HL-60 (cell line): ENCODE results near the gene MYO15A.

Source experiments
- DNase-seq, 2 experiments: peaks; one replicate each; pipeline ENCODE4 v3.0.0-alpha.2; 2010 to 2020; ENCODE audit warnings: low read depth in 1 of 2, low spot score in 1 of 2
- H3K27ac ChIP-seq: fragments of 250-450 bp; sonication (Bioruptor Pico); replicated peaks from 2 replicates; pipeline ENCODE4 v1.5.1; 2020; ENCODE audit warnings: mild to moderate bottlenecking, moderate library complexity
- H3K27me3 ChIP-seq: fragments of 250-450 bp; sonication (Bioruptor Pico); 2 replicates; pipeline ENCODE4 v1.5.1; 2021; ENCODE audit warnings: mild to moderate bottlenecking, moderate library complexity; ENCODE audit not compliant: insufficient read depth, poor library complexity, severe bottlenecking
- H3K4me3 ChIP-seq: replicated peaks from 2 replicates; pipeline ENCODE4 v1.5.1; 2011; ENCODE audit warnings: mild to moderate bottlenecking, control low read depth, low read length; ENCODE audit not compliant: insufficient read depth
- CTCF ChIP-seq: IDR thresholded peaks from one replicate; pipeline ENCODE4 v1.5.1; 2011; ENCODE audit warnings: low read length, control low read depth, inconsistent platforms; ENCODE audit not compliant: insufficient read depth
- GABPA ChIP-seq: IDR thresholded peaks from 2 replicates; pipeline ENCODE4 v1.6.1; 2012; ENCODE audit warnings: low read depth
- POLR2AphosphoS5 ChIP-seq: IDR thresholded peaks from 2 replicates; pipeline ENCODE4 v1.6.1; 2012; ENCODE audit warnings: low read depth
- REST ChIP-seq: IDR thresholded peaks from 2 replicates; pipeline ENCODE4 v1.6.1; 2012; ENCODE audit warnings: low read depth; ENCODE audit not compliant: insufficient replicate concordance
- SPI1 ChIP-seq: IDR thresholded peaks from 2 replicates; pipeline ENCODE4 v1.6.1; 2012; ENCODE audit warnings: low read depth, mild to moderate bottlenecking, borderline replicate concordance

MYO15A gene

DNA sequence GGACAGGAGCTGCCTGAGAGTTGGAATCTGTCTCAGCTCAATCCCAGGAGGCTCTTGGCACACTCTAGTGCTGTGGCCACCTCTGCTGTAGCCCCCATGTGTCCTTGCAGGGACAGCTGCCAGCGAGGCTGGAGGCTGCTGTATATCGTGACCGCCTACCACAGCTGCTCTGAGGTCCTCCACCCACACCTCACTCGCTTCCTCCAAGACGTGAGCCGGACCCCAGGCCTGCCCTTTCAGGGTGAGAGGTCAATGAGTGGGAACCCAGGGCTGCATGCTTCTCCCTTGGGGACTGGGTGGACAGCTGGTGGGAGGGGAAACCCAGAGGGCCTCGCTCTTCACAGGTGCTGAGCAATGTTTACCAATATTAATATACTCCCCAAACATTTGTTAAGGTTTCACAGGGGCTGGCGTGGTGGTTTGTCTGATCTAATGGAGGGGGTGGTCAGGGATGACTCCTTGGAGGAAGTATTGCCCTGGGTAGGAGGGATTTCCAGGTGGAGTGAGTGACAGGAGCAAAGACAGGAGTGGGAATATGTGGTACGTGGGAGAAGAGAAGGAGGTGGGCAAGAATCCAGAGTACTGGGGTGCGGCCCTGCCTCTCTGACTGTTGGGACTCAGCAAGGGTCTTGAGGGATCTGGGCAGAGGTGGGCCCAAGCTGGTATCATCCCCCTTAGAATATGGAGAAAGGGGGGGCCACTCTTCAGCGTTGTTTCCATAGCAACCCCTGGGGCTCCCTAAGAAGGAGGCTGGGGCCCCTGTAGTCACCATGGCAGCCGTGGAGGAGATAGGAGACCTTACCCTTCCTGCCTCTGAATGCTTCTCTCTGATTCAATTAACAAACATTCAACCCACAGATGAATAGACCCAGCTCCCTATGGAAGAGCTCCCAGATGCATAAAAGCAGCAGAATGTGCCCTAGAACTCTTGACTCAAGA lies 52.9 kb downstream of the MYO15A start:
- Histone ChIP-seq H3K27me3 (no peaks in the 10 kb centered on the region), H3K4me3 (no peak overlapping the region), H3K27ac (no peak overlapping the region)
- no peak for DNase-seq
- TF ChIP-seq REST (no peak), GABPA (no peak), SPI1 (no peak), CTCF (no peak), POLR2AphosphoS5 (no peak)

DNA sequence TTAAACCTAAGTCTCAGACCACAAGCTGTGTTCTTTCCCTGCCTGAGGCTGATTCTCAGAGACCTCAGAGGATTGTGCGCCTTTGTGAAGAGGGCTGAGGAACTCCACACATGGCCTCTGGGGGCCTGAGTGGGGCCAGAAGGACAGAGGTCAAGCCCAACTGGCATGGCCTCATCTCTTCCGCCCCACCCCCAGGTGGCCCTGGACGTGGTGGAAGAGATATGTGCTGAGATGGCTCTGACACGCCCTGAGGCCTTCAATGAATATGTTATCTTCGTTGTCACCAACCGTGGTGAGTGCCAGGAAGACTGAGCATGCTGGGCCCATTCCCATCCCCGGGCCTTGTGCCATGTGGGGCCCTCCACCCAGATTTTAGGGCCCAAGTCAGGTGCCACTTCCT lies 55.0 kb downstream of the MYO15A start:
- H3K27me3 ChIP-seq, result no peaks in the 10 kb centered on the region
- no peak for DNase-seq
- H3K27ac ChIP-seq, result no peak overlapping the region
- no peak overlapping the region for H3K4me3 ChIP-seq
- no peak for TF ChIP-seq REST
- no peak for TF ChIP-seq SPI1
- TF ChIP-seq CTCF, result no peak
- no peak for TF ChIP-seq GABPA
- no peak for TF ChIP-seq POLR2AphosphoS5

- no peak for TF ChIP-seq GABPA
- TF ChIP-seq POLR2AphosphoS5, result no peak
- no peak for TF ChIP-seq REST
- TF ChIP-seq CTCF, result no peak
- TF ChIP-seq SPI1, result no peak
- H3K27ac ChIP-seq, result no peak overlapping the region
- no peaks in the 10 kb centered on the region for H3K27me3 ChIP-seq
- DNase-seq, result no peak
- no peak overlapping the region for H3K4me3 ChIP-seq
Observed at GRCh38 chr17:18166894-18167293, 58.3 kb downstream of the MYO15A start.
